K562 (cell line): ENCODE measurements around the gene HSD3B7. TPM values are rescaled to one million over a fixed set of nuclear protein-coding genes. Genes with fewer than 3 reads are reported as not detected.
A peak's percentile ranks its signal among the peaks of the same experiment; 100 is the strongest.

Source experiments
- BRCA1 ChIP-seq, 2 experiments: fragments of 450-650 bp in 1 of 2; sonication (generic) in 1 of 2; formaldehyde crosslinking in 1 of 2; IDR thresholded peaks; 2 replicates each; pipeline versions ENCODE4 v1.5.0 to v1.6.1; 2017 to 2020; ENCODE audit warnings: mild to moderate bottlenecking in 1 of 2, missing genetic modification reagents in 1 of 2
- DDX20 ChIP-seq: fragments of 450-650 bp; IDR thresholded peaks from 2 replicates; pipeline ENCODE4 v1.6.1; 2016; ENCODE audit warnings: missing genetic modification characterization, low read depth, mild to moderate bottlenecking, missing compliant biosample characterization, moderate library complexity
- FOXO4 ChIP-seq: fragments of 450-650 bp; formaldehyde crosslinking; IDR thresholded peaks from 2 replicates; pipeline ENCODE4 v1.4.0; 2020; ENCODE audit warnings: mild to moderate bottlenecking, moderate library complexity
- HIVEP1 ChIP-seq: fragments of 250-450 bp; sonication (Bioruptor Pico); IDR thresholded peaks from 2 replicates; pipeline ENCODE4 v1.4.0; 2020; ENCODE audit warnings: mild to moderate bottlenecking
- IFI16 ChIP-seq: fragments of 250-450 bp; sonication (Bioruptor Pico); IDR thresholded peaks from 2 replicates; pipeline ENCODE4 v2.1.2; 2022; ENCODE audit warnings: mild to moderate bottlenecking, inconsistent platforms
- MLX ChIP-seq, 2 experiments: fragments of 450-650 bp in 1 of 2; sonication (generic) in 1 of 2; formaldehyde crosslinking; conservative IDR thresholded peaks; 2 replicates each; pipeline versions ENCODE4 v1.4.0 to v1.8.1; 2020 to 2022; ENCODE audit warnings: mild to moderate bottlenecking in 1 of 2, missing genetic modification reagents in 1 of 2
- MTA1 ChIP-seq: fragments of 450-650 bp; IDR thresholded peaks from 2 replicates; pipeline ENCODE4 v1.6.1; 2017; ENCODE audit warnings: borderline replicate concordance
- NBN ChIP-seq: fragments of 450-650 bp; IDR thresholded peaks from 2 replicates; pipeline ENCODE4 v1.6.1; 2016; ENCODE audit warnings: low read depth, mild to moderate bottlenecking
- PATZ1 ChIP-seq: fragments of 250-450 bp; sonication (Bioruptor Pico); IDR thresholded peaks from 2 replicates; pipeline ENCODE4 v1.5.0; 2020; ENCODE audit warnings: mild to moderate bottlenecking, borderline replicate concordance
- PPARD ChIP-seq: fragments of 250-450 bp; sonication (Bioruptor Pico); IDR thresholded peaks from 2 replicates; pipeline ENCODE4 v1.8.0; 2022; ENCODE audit warnings: inconsistent platforms, mild to moderate bottlenecking, moderate library complexity
- PTRF ChIP-seq: fragments of 450-650 bp; IDR thresholded peaks from 2 replicates; pipeline ENCODE4 v1.6.1; 2016; ENCODE audit warnings: mild to moderate bottlenecking, missing genetic modification characterization, missing compliant biosample characterization
- PYGO2 ChIP-seq: fragments of 450-650 bp; IDR thresholded peaks from 2 replicates; pipeline ENCODE4 v1.6.1; 2016; ENCODE audit warnings: mild to moderate bottlenecking, missing genetic modification characterization, moderate library complexity, missing compliant biosample characterization
- RNF2 ChIP-seq: sonication (generic); IDR thresholded peaks from 2 replicates; pipeline ENCODE4 v1.6.1; 2016
- SAFB ChIP-seq: fragments of 200-400 bp; formaldehyde crosslinking; IDR thresholded peaks from 2 replicates; pipeline ENCODE4 v1.6.1; 2017; ENCODE audit warnings: low read depth, low read length, borderline replicate concordance
- ZBTB12 ChIP-seq: fragments of 250-450 bp; sonication (Bioruptor Pico); IDR thresholded peaks from 2 replicates; pipeline ENCODE4 v1.4.0; 2020
- ZNF224 ChIP-seq: sonication (generic); formaldehyde crosslinking; IDR thresholded peaks from 2 replicates; pipeline ENCODE4 v1.8.0; 2022; ENCODE audit warnings: mild to moderate bottlenecking, missing genetic modification reagents
- ZNF639 ChIP-seq, 2 experiments: fragments of 200-800 bp in 1 of 2; sonication (Bioruptor generic) in 1 of 2; sonication (generic) in 1 of 2; formaldehyde crosslinking in 1 of 2; IDR thresholded peaks in 1 of 2; conservative IDR thresholded peaks in 1 of 2; 2 replicates each; pipeline versions ENCODE4 v1.5.0 to v1.6.1; 2016 to 2020; ENCODE audit warnings: missing compliant biosample characterization in 1 of 2, missing genetic modification characterization in 1 of 2, missing genetic modification reagents in 1 of 2
- polyA plus RNA-seq, 8 experiments: library from polyadenylated mRNA; depleted of rRNA in 4 of 8; stranded (reverse) in 5 of 8; unstranded in 3 of 8; fragments of >200 nt; fragmentation: Nextera tagmentation in 2 of 8; fragmentation: Illumina TruSeq in 1 of 8; extraction: Ambion mirVana in 2 of 8; extraction: Trizol in 1 of 8; gene quantifications; 2 replicates each; pipeline versions ENCODE4 v1.2.1 to v1.2.3, GENCODE V29; 2011 to 2014; ENCODE audit warnings: inconsistent platforms in 1 of 8, missing spikeins in 1 of 8
- total RNA-seq, 7 experiments: library from RNA; depleted of rRNA in 6 of 7; stranded (reverse); fragments of >200 nt in 6 of 7; fragmentation: Illumina TruSeq in 2 of 7; extraction: Trizol in 2 of 7; gene quantifications; 2 replicates each; pipeline versions ENCODE4 v1.2.1 to v1.2.3, GENCODE V29; 2011 to 2021; ENCODE audit warnings: low replicate concordance in 1 of 7

Gene HSD3B7
- total and polyA plus RNA-seq, 9 of the 15 experiments (the other 6 are each of a cell fraction or from before 2014, with no cell fraction given): 5.4 to 49.1 (median 23.0) TPM

GRCh38 chr16:31032736-31033708 lies 48.0 kb downstream of the HSD3B7 start, which contains the start of gene STX4 (continued):
- TF ChIP-seq MLX (CRISPR knock-in tag; conservative IDR thresholded peaks at IDR 0.05) (peak; percentile 90 to 98), MTA1 (no peak), RNF2 (peak; percentile 87), PTRF (tag) (no peak), SAFB (no peak), IFI16 (CRISPR knock-in tag) (no peak), FOXO4 (CRISPR knock-in tag) (peak; percentile 71; the same call in 1 of the 2 replicates), ZBTB12 (CRISPR knock-in tag) (peak; percentile 91), ZNF224 (CRISPR knock-in tag) (0 out of 2 replicates have a peak, but pooled peaks have one; percentile 49), PPARD (CRISPR knock-in tag) (no peak), ZNF639 (CRISPR knock-in tag; conservative IDR thresholded peaks at IDR 0.05 in 1 of 2, IDR thresholded peaks at IDR 0.05 in 1 of 2) (peak in 1 of 2 experiments; percentile 91; a peak in 2 of 4 replicates), PATZ1 (0 out of 2 replicates have a peak, but pooled peaks have one; percentile 60), NBN (peak; percentile 86), BRCA1 (IDR thresholded peaks at IDR 0.05) (no peak), BRCA1 (CRISPR knock-in tag; IDR thresholded peaks at IDR 0.05) (no peak), DDX20 (tag) (no peak), PYGO2 (tag) (no peak), HIVEP1 (CRISPR knock-in tag) (peak; percentile 57; the same call in 1 of the 2 replicates)
